Measurements from ENCODE around the gene CTBP2. TPM values are rescaled to one million over a fixed set of nuclear protein-coding genes. Genes with fewer than 3 reads are reported as not detected.
A peak's percentile ranks its signal among the peaks of the same experiment; 100 is the strongest.
"Not testable (repeated sequence)": the region's sequence is repeated elsewhere in the genome, so short reads cannot be mapped to it uniquely, and the experiment has no call there.

Gene CTBP2
- total RNA-seq, 2 experiments from 2014 or later: 0.25 TPM; not detected in 1

GRCh38 chr10:125061557-125062226, 98.7 kb downstream of the CTBP2 start:
- no peaks in the 10 kb centered on the region for H3K9me3 Mint-ChIP-seq
- H3K36me3 Mint-ChIP-seq: no peaks in the 10 kb centered on the region
- no peak for DNase-seq
- no peak overlapping the region for H3K27ac Mint-ChIP-seq
- H3K4me1 Mint-ChIP-seq: peaks cover 18% of the 10 kb centered on the region
- peaks cover 67% of the 10 kb centered on the region for H3K27me3 Mint-ChIP-seq
- H3K4me3 Mint-ChIP-seq: no peak overlapping the region

DNA sequence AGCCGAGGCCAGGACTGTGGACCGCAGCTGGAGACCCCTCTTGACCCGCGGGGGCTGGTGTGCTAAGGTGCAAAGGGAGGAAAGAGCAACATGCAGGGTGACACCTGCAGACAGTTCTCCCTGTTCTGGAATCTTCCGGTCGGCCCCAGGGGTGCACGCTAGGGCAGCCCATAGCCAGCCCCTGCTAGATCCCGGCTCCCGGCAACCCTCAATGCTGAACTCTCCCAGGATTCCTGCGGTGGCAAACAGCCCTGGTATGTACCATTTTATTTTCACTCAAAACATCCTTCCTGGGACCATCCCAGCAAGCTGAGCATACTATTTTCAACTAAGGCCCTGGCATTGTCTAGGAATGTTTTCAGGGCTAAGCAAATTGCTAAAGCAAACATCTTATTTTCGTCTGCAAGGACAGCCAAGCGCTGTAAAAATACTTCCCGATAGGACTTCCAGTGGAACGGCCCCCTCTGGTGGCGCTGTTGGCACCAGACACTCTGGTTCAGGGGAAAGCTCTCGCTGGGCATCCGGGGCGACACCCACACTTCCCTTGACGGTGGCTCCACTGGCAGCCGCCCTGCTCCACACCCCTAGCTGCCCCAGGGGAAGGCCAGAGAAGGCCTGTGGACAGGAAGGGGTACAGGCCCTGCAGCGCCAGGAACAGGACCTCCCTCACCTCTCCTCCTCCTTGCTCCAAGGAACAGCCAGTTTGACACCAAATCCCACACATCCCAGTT, 99.4 kb downstream of the CTBP2 start:
- no peaks in the 10 kb centered on the region for H3K36me3 Mint-ChIP-seq
- no peak overlapping the region for H3K27ac Mint-ChIP-seq
- H3K4me1 Mint-ChIP-seq: peaks cover 16% of the 10 kb centered on the region
- peaks cover 60% of the 10 kb centered on the region for H3K27me3 Mint-ChIP-seq
- no peak overlapping the region for H3K4me3 Mint-ChIP-seq
- peak; percentile 53 for DNase-seq
- no peaks in the 10 kb centered on the region for H3K9me3 Mint-ChIP-seq

DNA sequence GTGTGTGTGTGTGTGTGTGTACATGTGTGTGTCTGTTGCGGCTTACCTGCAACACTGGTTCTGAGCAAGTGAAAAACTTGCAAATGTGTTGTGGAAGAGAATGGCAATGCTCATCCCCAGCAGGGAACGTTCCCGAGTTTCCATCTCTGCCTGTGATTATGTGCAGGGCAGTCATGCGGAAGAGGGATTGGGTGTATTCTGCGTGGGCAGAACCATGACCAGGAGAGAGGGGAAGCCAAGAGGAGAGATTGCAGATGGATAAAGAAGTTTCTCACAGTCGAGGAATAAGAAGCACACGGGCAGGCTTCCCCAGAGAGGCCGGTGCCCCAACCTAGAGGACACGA, 99.9 kb downstream of the CTBP2 start:
- no peak for DNase-seq

DNA sequence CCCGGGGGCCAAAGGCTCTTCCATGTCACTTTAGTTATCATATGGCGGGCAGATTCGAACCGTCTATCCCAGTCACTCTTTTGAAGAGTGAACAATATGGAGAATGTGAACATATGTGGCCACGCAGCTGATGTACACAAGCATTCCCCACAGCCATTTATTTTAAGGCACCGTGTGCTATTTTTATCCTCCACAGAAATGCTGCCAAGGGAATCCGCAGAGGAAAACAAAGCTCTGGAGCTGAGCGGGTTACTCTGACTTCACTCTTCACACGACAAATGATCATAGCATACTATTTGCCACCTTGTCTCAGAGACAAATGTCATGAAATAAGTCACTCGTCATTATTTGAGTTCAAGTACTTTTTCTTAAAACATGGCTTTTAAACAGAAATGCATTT, 100.3 kb downstream of the CTBP2 start:
- DNase-seq: no peak
- H3K36me3 Mint-ChIP-seq: no peaks in the 10 kb centered on the region
- H3K27me3 Mint-ChIP-seq: peaks cover 56% of the 10 kb centered on the region
- H3K9me3 Mint-ChIP-seq: no peaks in the 10 kb centered on the region
- H3K4me3 Mint-ChIP-seq: no peak overlapping the region
- peaks cover 10% of the 10 kb centered on the region for H3K4me1 Mint-ChIP-seq
- no peak overlapping the region for H3K27ac Mint-ChIP-seq

More for the DNA sequence above, 99.9 kb downstream of the CTBP2 start:
- Mint-ChIP-seq H3K9me3 (no peaks in the 10 kb centered on the region), H3K4me3 (no peak overlapping the region), H3K27me3 (peaks cover 59% of the 10 kb centered on the region), H3K36me3 (no peaks in the 10 kb centered on the region), H3K4me1 (peaks cover 14% of the 10 kb centered on the region), H3K27ac (no peak overlapping the region)

DNA sequence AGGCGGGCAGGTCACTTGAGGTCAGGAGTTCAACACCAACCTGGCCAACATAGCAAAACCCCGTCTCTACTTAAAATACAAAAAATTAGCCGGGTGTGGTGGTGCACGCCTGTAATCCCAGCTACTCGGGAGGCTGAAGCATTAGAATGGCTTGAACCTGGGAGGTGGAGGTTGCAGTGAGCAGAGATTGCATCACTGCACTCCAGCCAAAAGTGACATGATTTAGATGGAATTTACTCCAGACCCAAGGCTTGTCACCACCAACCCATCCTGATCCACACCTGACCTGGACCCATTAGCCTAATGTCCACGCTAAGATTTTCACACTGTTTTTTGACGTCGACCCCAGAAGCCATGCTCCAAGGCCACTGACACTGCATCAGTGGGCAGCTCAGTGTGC, 101.0 kb downstream of the CTBP2 start:
- not testable (repeated sequence) for DNase-seq, H3K27ac Mint-ChIP-seq, H3K4me3 Mint-ChIP-seq, H3K4me1 Mint-ChIP-seq, H3K36me3 Mint-ChIP-seq, H3K9me3 Mint-ChIP-seq
- H3K27me3 Mint-ChIP-seq: peaks cover 56% of the 10 kb centered on the region

DNA sequence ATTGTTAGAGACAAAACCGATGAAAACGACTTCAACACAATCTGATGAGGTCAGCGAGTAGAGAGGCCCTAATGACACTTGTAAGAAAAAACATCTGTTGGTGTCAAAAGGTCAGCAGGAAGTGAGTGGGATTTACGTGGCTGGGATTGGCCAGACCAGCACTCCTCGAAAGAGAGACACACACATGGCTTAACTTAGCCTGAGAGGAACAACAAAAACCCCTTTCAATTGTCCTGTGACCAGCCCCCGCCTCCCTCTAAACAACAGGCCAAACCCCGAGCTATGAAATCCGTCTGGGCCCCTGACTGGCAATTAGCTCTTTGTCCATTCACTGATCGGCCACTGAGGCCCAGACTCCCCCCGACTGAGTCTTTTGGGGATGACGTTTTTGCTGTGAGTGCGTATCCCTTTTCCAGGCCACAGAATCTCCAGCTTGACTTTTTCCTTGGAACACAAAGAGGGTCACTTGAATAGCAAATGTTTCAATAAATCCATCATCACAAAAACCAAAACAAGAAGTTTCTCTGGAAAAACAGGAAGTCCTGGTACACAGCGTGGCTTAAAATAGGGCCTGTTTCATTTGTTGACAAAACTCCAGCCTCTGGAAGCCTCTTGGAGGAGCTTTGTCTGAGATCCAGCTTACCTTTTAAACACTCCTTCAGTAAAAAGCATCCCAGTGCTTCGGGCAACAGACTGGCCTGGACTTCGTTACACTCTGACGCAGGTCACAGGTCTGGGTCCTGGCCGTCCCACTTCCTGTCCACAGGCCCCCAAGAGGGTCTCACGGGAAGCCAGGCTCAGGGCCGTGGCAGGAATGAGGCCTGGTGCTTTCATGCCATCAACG, 103.0 kb downstream of the CTBP2 start:
- peaks cover 60% of the 10 kb centered on the region for H3K27me3 Mint-ChIP-seq
- H3K36me3 Mint-ChIP-seq: no peaks in the 10 kb centered on the region
- H3K27ac Mint-ChIP-seq: no peak overlapping the region
- no peak overlapping the region for H3K4me3 Mint-ChIP-seq
- no peaks in the 10 kb centered on the region for H3K4me1 Mint-ChIP-seq
- no peaks in the 10 kb centered on the region for H3K9me3 Mint-ChIP-seq
- no peak for DNase-seq

- peaks cover 50% of the 10 kb centered on the region for H3K27me3 Mint-ChIP-seq
- no peaks in the 10 kb centered on the region for H3K36me3 Mint-ChIP-seq
- no peaks in the 10 kb centered on the region for H3K4me1 Mint-ChIP-seq
- no peak for DNase-seq
- no peak overlapping the region for H3K27ac Mint-ChIP-seq
- no peaks in the 10 kb centered on the region for H3K9me3 Mint-ChIP-seq
- no peak overlapping the region for H3K4me3 Mint-ChIP-seq
Observed at GRCh38 chr10:125056161-125057132, 103.9 kb downstream of the CTBP2 start.

DNA sequence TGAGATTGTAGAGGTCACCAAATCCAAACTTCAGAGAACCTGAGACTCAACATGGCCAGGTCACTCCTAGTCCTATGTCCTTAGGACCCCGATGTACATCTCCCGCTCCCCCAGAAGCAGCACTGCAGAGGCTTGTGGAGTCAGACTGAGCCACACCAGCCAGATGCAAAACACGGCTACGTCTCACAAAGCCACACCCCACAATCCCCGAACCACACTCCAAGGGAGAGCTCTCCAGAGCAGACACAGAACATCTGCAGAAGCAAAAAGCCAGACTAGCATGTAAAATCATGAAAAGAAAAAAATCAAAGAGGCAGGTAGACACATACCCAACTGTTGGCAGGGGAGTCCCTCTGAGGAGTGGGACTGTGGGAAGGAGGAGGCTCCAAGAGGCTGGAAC, 104.9 kb downstream of the CTBP2 start:
- no peak for DNase-seq
- H3K9me3 Mint-ChIP-seq: no peaks in the 10 kb centered on the region
- no peak overlapping the region for H3K4me3 Mint-ChIP-seq
- peaks cover 43% of the 10 kb centered on the region for H3K27me3 Mint-ChIP-seq
- no peaks in the 10 kb centered on the region for H3K36me3 Mint-ChIP-seq
- H3K4me1 Mint-ChIP-seq: no peaks in the 10 kb centered on the region
- H3K27ac Mint-ChIP-seq: no peak overlapping the region

DNA sequence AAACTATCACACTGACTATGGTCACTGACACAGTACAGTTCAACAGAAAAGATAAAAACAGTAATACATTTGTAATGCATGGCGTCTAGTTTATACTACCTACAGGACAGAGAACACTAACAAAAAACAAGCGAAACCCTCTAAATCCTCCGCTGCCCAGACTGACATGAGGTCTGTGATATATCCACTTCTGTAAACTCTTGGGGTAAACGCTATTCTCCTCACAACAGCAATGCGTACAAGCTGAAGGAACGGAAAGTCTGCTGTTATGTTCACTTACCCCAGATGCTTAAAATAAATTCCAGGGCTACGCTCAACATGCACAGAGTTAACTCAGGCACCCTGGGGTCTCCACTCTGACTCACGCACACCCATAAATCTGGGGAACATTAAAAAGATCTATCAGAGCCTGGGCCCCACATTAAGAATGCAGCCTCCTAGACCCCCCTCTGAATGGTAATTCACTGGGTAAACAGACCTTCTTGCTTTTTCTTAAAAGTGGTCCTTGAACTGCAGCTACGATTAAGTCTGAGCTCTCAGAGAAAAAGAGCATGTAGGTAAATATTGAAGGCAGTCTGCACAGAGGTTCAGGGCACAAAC, 105.6 kb downstream of the CTBP2 start:
- peaks cover 43% of the 10 kb centered on the region for H3K27me3 Mint-ChIP-seq
- DNase-seq: no peak
- no peaks in the 10 kb centered on the region for H3K4me1 Mint-ChIP-seq
- H3K9me3 Mint-ChIP-seq: no peaks in the 10 kb centered on the region
- no peak overlapping the region for H3K4me3 Mint-ChIP-seq
- H3K36me3 Mint-ChIP-seq: no peaks in the 10 kb centered on the region
- H3K27ac Mint-ChIP-seq: no peak overlapping the region

DNA sequence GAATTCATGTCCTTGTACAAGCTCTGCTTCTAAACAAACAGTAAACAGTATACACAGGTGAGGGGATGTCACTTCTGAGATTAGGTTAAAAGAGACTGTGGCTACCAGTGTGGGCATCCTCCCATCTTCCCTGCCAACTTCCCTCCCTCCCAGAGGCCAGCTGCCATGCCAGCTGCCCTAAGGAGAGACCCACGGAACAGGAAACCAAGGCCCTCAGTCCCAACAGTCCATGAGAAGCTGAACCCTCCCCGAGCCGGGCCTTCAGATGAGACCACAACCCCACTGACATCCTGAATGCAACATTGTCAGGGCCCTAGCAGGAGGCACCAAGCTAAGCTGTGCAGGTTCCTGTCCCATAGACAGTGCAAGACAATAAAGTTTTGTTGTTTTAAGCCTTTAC, 106.1 kb downstream of the CTBP2 start:
- Mint-ChIP-seq H3K27ac (no peak overlapping the region), H3K27me3 (peaks cover 39% of the 10 kb centered on the region), H3K36me3 (no peaks in the 10 kb centered on the region), H3K9me3 (no peaks in the 10 kb centered on the region), H3K4me3 (no peak overlapping the region), H3K4me1 (no peaks in the 10 kb centered on the region)
- DNase-seq: no peak

- H3K4me1 Mint-ChIP-seq: peaks cover 2% of the 10 kb centered on the region
- no peak for DNase-seq
- H3K27ac Mint-ChIP-seq: no peak overlapping the region
- H3K27me3 Mint-ChIP-seq: peaks cover 32% of the 10 kb centered on the region
- no peak overlapping the region for H3K4me3 Mint-ChIP-seq
- no peaks in the 10 kb centered on the region for H3K9me3 Mint-ChIP-seq
- H3K36me3 Mint-ChIP-seq: no peaks in the 10 kb centered on the region
Observed at GRCh38 chr10:125052146-125052545, 108.2 kb downstream of the CTBP2 start.

- Mint-ChIP-seq H3K27ac (no peak overlapping the region), H3K36me3 (no peaks in the 10 kb centered on the region), H3K27me3 (peaks cover 31% of the 10 kb centered on the region), H3K4me1 (peaks cover 2% of the 10 kb centered on the region), H3K9me3 (no peaks in the 10 kb centered on the region), H3K4me3 (no peak overlapping the region)
- no peak for DNase-seq
Observed at GRCh38 chr10:125050383-125050782, 110.0 kb downstream of the CTBP2 start.

DNA sequence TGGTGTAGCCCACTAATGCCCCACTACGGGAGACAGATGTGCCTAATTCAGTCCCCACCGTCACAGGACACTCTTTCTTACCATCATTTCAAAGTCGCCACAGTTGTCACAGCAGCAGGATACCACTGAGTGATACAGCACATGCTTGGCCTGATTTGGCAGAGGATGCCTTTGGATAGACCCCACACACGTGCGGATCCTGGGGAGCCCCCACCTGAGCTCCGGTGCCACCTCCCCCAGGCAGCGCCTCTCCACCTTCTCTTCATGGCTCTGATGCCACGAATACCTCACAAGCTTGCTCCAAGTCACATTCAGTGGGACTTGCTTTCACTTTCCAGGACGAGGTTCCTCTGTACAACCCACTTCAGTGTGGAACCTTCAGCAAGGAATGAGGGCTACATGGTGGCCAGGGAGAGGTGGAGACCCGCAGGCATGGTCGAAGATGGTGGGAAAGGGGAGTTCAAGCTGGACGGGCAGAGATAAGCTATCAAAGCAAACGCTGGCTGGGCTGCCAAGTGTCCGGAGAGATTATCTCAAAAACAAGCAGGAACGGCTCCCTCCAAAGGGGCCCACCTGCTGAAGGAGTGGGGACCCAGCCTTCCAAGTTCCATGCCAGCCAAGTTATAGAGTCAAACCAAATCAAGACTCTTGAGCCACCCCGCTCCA, 111.0 kb downstream of the CTBP2 start:
- no peak for DNase-seq
- Mint-ChIP-seq H3K4me1 (peaks cover 2% of the 10 kb centered on the region), H3K9me3 (no peaks in the 10 kb centered on the region), H3K4me3 (no peak overlapping the region), H3K27ac (no peak overlapping the region), H3K36me3 (no peaks in the 10 kb centered on the region), H3K27me3 (peaks cover 31% of the 10 kb centered on the region)
